CMK (cell line): Measurements from ENCODE around the gene CAPN14.

Experiments used
- DNase-seq: peaks from one replicate; pipeline ENCODE4 v3.0.0-alpha.2; 2010; ENCODE audit warnings: low read depth

The CAPN14 gene

GRCh38 chr2:31217465-31218200 is at the start of gene CAPN14:
CAPN14 (minus strand) TSS chr2:31217515; CDS start chr2:31205447, 12,068 bp downstream.
- DNase-seq = no peak

GRCh38 chr2:31266804-31267203 is 49.5 kb upstream of the CAPN14 start:
- no peak for DNase-seq

- DNase-seq = no peak
Measured at GRCh38 chr2:31265234-31265633, 47.9 kb upstream of the CAPN14 start.

GRCh38 chr2:31263636-31264190 is 46.4 kb upstream of the CAPN14 start:
- no peak for DNase-seq

- DNase-seq = no peak
Measured at GRCh38 chr2:31260870-31261269, 43.6 kb upstream of the CAPN14 start.

- no peak for DNase-seq
Measured at GRCh38 chr2:31259075-31259474, 41.8 kb upstream of the CAPN14 start.

- DNase-seq = no peak
Measured at GRCh38 chr2:31258351-31258750, 41.0 kb upstream of the CAPN14 start.

- DNase-seq = no peak
Measured at GRCh38 chr2:31256611-31257382, 39.5 kb upstream of the CAPN14 start.

- DNase-seq = no peak
Measured at GRCh38 chr2:31255911-31256571, 38.7 kb upstream of the CAPN14 start.

- no peak for DNase-seq
Measured at GRCh38 chr2:31254237-31255203, 37.2 kb upstream of the CAPN14 start.

GRCh38 chr2:31253356-31254131 is 36.2 kb upstream of the CAPN14 start:
- peak; percentile 36 for DNase-seq

- no peak for DNase-seq
Measured at GRCh38 chr2:31251851-31252250, 34.5 kb upstream of the CAPN14 start.

GRCh38 chr2:31251018-31251417 is 33.7 kb upstream of the CAPN14 start:
- DNase-seq = no peak

- no peak for DNase-seq
Measured at GRCh38 chr2:31249009-31249690, 31.8 kb upstream of the CAPN14 start.

GRCh38 chr2:31248139-31248538 is 30.8 kb upstream of the CAPN14 start:
- DNase-seq = no peak

- DNase-seq = no peak
Measured at GRCh38 chr2:31247711-31248110, 30.4 kb upstream of the CAPN14 start.

- DNase-seq = no peak
Measured at GRCh38 chr2:31246184-31246852, 29.0 kb upstream of the CAPN14 start.

GRCh38 chr2:31244101-31244500 is 26.8 kb upstream of the CAPN14 start:
- DNase-seq = no peak

- no peak for DNase-seq
Measured at GRCh38 chr2:31243053-31243452, 25.7 kb upstream of the CAPN14 start.
